Breast epithelium (tissue), 3 donors: ENCODE measurements around the gene COMMD1.

Experiments used
- CTCF ChIP-seq, 3 donors: fragments of 450-650 bp; IDR thresholded peaks; one replicate each; pipeline ENCODE4 v1.5.1; 2016 to 2017; ENCODE audit warnings: antibody characterized with exemption in 3 of 3, mild to moderate bottlenecking in 3 of 3, moderate library complexity in 3 of 3
- POLR2A ChIP-seq: fragments of 450-650 bp; IDR thresholded peaks from one replicate; pipeline ENCODE4 v1.6.1; 2016; ENCODE audit warnings: antibody characterized with exemption, mild to moderate bottlenecking, moderate library complexity
- POLR2AphosphoS5 ChIP-seq, 3 donors: sonication (generic); formaldehyde crosslinking; IDR thresholded peaks; one replicate each; pipeline ENCODE4 v1.6.1; 2017; ENCODE audit warnings: antibody characterized with exemption in 3 of 3

GRCh38 chr2:62177392-62178049 is 272.0 kb downstream of the COMMD1 start:
- TF ChIP-seq CTCF (IDR thresholded peaks at IDR 0.05) (no peak), POLR2A (no peak), POLR2AphosphoS5 (IDR thresholded peaks at IDR 0.05) (no peak)
